Natural killer cell (primary cell): ENCODE data around the gene PADI6. TPM values are rescaled to one million over a fixed set of nuclear protein-coding genes. Genes with fewer than 3 reads are reported as not detected.

ENCODE experiments used
- ATAC-seq, 3 donors: fragments of 150-1000 bp in 2 of 3; fragments of 200-7000 bp in 1 of 3; cut with Tn5 transposase; 1 replicate in 1 of 3; 2 replicates in 2 of 3; pipeline ENCODE4 v1.10.0; 2021; ENCODE audit warnings: mild to moderate bottlenecking in 2 of 3, moderate library complexity in 2 of 3
- DNase-seq, 2 donors: peaks; one replicate each; pipeline versions ENCODE4 v3.0.0 to v3.0.0-alpha.2; 2013 to 2021; ENCODE audit warnings: mixed read lengths in 1 of 2
- H3K27ac ChIP-seq: one replicate; pipeline ENCODE4 v1.5.1; 2013; ENCODE audit warnings: mild to moderate bottlenecking, low read length
- H3K27me3 ChIP-seq: one replicate; pipeline ENCODE4 v1.6.1; 2013; ENCODE audit warnings: low read length; ENCODE audit not compliant: control insufficient read depth, insufficient read depth
- H3K36me3 ChIP-seq: one replicate; pipeline ENCODE4 v1.6.1; 2013; ENCODE audit warnings: low read length; ENCODE audit not compliant: control insufficient read depth, insufficient read depth
- H3K4me1 ChIP-seq: one replicate; pipeline ENCODE4 v1.6.1; 2013; ENCODE audit warnings: low read length; ENCODE audit not compliant: control insufficient read depth, insufficient read depth
- H3K4me3 ChIP-seq: one replicate; pipeline ENCODE4 v1.5.1; 2013; ENCODE audit warnings: low read length
- H3K9me3 ChIP-seq: one replicate; pipeline ENCODE4 v1.6.1; 2013; ENCODE audit warnings: low read length; ENCODE audit not compliant: control insufficient read depth, insufficient read depth
- H3K27ac Mint-ChIP-seq, 2 donors: one replicate each; pipeline ENCODE4 v1.8.0; 2022; ENCODE audit warnings: mild to moderate bottlenecking in 2 of 2, mixed read lengths in 2 of 2, moderate library complexity in 1 of 2
- H3K27me3 Mint-ChIP-seq, 2 donors: one replicate each; pipeline ENCODE4 v1.8.0; 2022; ENCODE audit warnings: low read depth in 2 of 2, mixed read lengths in 2 of 2
- H3K36me3 Mint-ChIP-seq: one replicate; pipeline ENCODE4 v1.8.0; 2022; ENCODE audit warnings: mixed read lengths
- H3K4me1 Mint-ChIP-seq, 2 donors: one replicate each; pipeline ENCODE4 v1.8.0; 2022; ENCODE audit warnings: mixed read lengths in 2 of 2
- H3K4me3 Mint-ChIP-seq: one replicate; pipeline ENCODE4 v1.8.0; 2022; ENCODE audit warnings: mild to moderate bottlenecking, moderate library complexity, mixed read lengths
- H3K9me3 Mint-ChIP-seq, 2 donors: one replicate each; pipeline ENCODE4 v1.8.0; 2022; ENCODE audit warnings: mixed read lengths in 2 of 2
- CTCF ChIP-seq: fragments of 200-600 bp; IDR thresholded peaks from one replicate; pipeline ENCODE4 v1.8.0; 2022; ENCODE audit warnings: antibody characterized with exemption
- WGBS: methylation state at CpG from one replicate; pipeline ENCODE4 v1.1.7; 2013; ENCODE audit warnings: missing lambda C conversion rate; ENCODE audit not compliant: insufficient coverage; 5-methylcytosine and 5-hydroxymethylcytosine counted together
- intact Hi-C: fragments of 100-400 bp; cut with micrococcal nuclease; formaldehyde crosslinking; loops from one replicate; pipeline ENCODE4 v1.14.2; 2022
- total RNA-seq, 4 donors: library from RNA; stranded (reverse); fragments of 120-200 nt in 1 of 4; gene quantifications; one replicate each; pipeline versions ENCODE4 v1.2.3 to v1.2.4, GENCODE V29; 2013 to 2022

Gene PADI6
- total RNA-seq, 3 donors from 2014 or later (not counting 1 experiment from before 2014, with no cell fraction given) = not detected

DNA sequence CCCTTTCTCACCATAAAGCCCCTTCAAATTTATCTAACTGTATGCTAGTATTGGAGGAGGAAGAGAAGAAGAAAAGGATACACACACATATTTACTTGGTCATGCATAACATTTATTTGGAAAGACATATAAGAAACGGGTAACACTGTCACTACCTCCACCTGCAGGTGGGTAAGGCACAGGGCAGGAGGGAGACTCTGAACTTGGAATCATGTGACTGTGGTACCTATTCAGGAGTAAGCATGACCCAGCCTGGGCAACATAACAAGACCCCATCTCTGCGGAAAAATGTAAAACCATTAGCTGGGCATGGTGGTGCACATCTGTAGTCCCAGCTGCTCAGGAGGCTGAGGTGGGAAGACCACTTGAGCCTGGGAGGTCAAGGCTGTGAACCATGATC, 1.4 kb upstream of the PADI6 start:
- H3K4me3 ChIP-seq = no peak overlapping the region
- no peaks in the 10 kb centered on the region for H3K27me3 ChIP-seq
- H3K36me3 Mint-ChIP-seq = no peaks in the 10 kb centered on the region
- no peak for ATAC-seq
- DNase-seq = peak in 1 of 2 donors; percentile 18
- H3K36me3 ChIP-seq = no peaks in the 10 kb centered on the region
- no peaks in the 10 kb centered on the region for H3K9me3 Mint-ChIP-seq
- intact Hi-C loops = no loop called here
- H3K9me3 ChIP-seq = no peaks in the 10 kb centered on the region
- peaks cover 0 to under 1% of the 10 kb centered on the region in 2 donors for H3K27me3 Mint-ChIP-seq
- H3K27ac Mint-ChIP-seq = no peak overlapping the region
- no peak overlapping the region for H3K27ac ChIP-seq
- no peaks in the 10 kb centered on the region for H3K4me1 Mint-ChIP-seq
- TF ChIP-seq CTCF = no peak
- H3K4me1 ChIP-seq = no peaks in the 10 kb centered on the region
- WGBS = 46% methylated on average over 2 of the region's 2 CpGs
- no peak overlapping the region for H3K4me3 Mint-ChIP-seq

DNA sequence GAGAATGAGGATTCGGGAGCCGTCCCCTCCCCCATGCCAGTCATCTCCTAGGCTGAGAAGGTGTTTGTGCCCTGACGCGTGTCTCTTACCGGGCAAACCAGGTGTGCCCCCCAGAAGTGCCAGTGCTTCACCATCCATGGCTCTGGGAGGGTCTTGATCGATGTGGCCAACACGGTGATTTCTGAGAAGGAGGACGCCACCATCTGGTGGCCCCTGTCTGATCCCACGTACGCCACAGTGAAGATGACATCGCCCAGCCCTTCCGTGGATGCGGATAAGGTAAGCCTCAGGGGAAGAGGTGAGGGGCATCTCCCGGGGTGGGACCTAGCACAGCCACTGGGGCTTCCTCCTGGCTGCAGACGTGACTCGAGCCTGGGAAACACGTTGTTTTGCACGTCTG, 959 bp downstream of the PADI6 start:
- Histone ChIP-seq H3K27ac (no peak overlapping the region), H3K9me3 (no peaks in the 10 kb centered on the region), H3K36me3 (no peaks in the 10 kb centered on the region), H3K4me1 (no peaks in the 10 kb centered on the region), H3K4me3 (no peak overlapping the region), H3K27me3 (no peaks in the 10 kb centered on the region)
- no peak for DNase-seq
- no peaks in the 10 kb centered on the region for H3K4me1 Mint-ChIP-seq
- WGBS = 87% methylated on average over 18 of the region's 18 CpGs
- H3K36me3 Mint-ChIP-seq = no peaks in the 10 kb centered on the region
- H3K27me3 Mint-ChIP-seq = peaks cover 4 to 8% of the 10 kb centered on the region in 2 donors
- no peak for TF ChIP-seq CTCF
- H3K4me3 Mint-ChIP-seq = no peak overlapping the region
- H3K9me3 Mint-ChIP-seq = no peaks in the 10 kb centered on the region
- no peak overlapping the region for H3K27ac Mint-ChIP-seq
- no peak for ATAC-seq
- intact Hi-C loops = no loop called here

DNA sequence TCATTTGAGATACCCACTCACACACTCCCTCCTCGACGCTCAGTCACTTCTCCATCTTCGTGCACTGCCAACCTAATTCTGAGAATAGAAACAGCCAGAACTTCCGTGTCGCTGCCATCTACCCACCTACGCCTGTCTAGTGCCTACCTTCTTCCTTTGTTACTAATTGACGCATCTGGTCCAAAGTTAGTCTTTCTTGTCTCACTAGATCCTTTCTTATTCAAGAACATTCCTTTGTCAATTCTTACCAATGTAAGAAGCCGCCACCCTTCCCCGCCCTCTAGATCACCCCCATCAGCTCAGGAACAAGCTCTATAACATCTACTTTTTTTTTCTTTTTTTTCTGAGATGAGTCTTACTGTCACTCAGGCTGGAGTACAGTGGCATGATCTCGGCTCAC, 3.7 kb downstream of the PADI6 start:
- H3K27ac Mint-ChIP-seq = no peak overlapping the region
- H3K4me3 Mint-ChIP-seq = no peak overlapping the region
- 90% methylated on average over 10 of the region's 10 CpGs for WGBS
- Histone ChIP-seq H3K27ac (no peak overlapping the region), H3K4me3 (no peak overlapping the region), H3K4me1 (no peaks in the 10 kb centered on the region), H3K9me3 (no peaks in the 10 kb centered on the region), H3K36me3 (no peaks in the 10 kb centered on the region), H3K27me3 (no peaks in the 10 kb centered on the region)
- intact Hi-C loops = no loop called here
- H3K4me1 Mint-ChIP-seq = no peaks in the 10 kb centered on the region
- H3K9me3 Mint-ChIP-seq = no peaks in the 10 kb centered on the region
- ATAC-seq (no peak), DNase-seq (no peak)
- H3K36me3 Mint-ChIP-seq = no peaks in the 10 kb centered on the region
- no peak for TF ChIP-seq CTCF
- peaks cover 7 to 12% of the 10 kb centered on the region in 2 donors for H3K27me3 Mint-ChIP-seq

GRCh38 chr1:17377325-17377953, 5.4 kb downstream of the PADI6 start:
- no peak overlapping the region for H3K4me3 Mint-ChIP-seq
- peaks cover 7 to 12% of the 10 kb centered on the region in 2 donors for H3K27me3 Mint-ChIP-seq
- Histone ChIP-seq H3K4me1 (no peaks in the 10 kb centered on the region), H3K36me3 (no peaks in the 10 kb centered on the region), H3K4me3 (no peak overlapping the region), H3K27ac (no peak overlapping the region), H3K9me3 (no peaks in the 10 kb centered on the region), H3K27me3 (no peaks in the 10 kb centered on the region)
- intact Hi-C loops = no loop called here
- WGBS = 68% methylated on average over 16 of the region's 16 CpGs
- DNase-seq = no peak
- H3K4me1 Mint-ChIP-seq = no peaks in the 10 kb centered on the region
- ATAC-seq = no peak
- no peaks in the 10 kb centered on the region for H3K9me3 Mint-ChIP-seq
- no peaks in the 10 kb centered on the region for H3K36me3 Mint-ChIP-seq
- H3K27ac Mint-ChIP-seq = no peak overlapping the region
- TF ChIP-seq CTCF = no peak
